ENCODE data around the gene NCLN. TPM values are rescaled to one million over a fixed set of nuclear protein-coding genes. Genes with fewer than 3 reads are reported as not detected.

NCLN gene
- total and polyA plus RNA-seq, 9 of the 15 experiments (the other 6 are each of a cell fraction or from before 2014, with no cell fraction given), result 3.8 to 126 (median 39.6) TPM

DNA sequence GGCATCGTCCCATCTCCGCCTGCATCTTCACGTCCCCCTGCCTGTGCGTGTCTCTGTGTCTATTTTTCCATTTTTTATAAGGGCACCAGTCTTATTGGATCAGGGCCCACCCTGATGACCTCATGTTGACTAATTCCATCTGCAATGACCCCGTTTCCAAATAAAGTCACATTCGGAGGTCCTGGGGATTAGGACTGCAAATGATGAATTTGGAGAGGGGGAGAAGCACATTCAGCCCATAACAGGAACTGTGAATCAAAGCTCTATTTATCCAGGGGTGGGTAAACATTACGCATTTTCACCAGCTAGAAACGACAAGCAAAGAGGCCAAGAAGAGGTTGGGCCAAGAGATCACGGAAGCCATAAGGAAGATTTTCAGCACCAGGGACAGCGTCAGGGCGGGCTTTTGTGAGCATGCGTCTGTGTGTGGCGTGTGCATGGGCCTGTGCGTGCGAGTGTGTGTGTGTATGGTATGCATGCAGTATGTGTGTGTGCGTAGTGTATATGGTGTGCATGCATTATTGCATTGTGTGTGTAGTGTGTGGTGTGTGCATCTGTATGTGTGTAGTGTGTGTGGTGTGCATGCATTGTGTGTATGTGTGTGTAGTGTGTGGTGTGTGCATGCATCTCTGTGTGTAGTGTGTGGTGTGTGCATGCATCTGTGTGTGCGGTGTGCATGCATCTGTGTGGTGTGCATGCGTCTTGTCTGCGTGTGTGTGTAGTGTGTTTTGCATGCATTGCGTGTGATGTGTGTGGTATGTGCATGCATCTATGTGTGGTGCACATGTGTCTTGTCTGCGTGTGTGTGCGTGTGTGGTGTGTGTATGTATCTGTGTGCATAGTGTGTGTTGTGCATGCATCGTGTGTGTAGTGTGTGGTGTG lies 58.3 kb downstream of the NCLN start (continued):
- TF ChIP-seq, protein P1, sequence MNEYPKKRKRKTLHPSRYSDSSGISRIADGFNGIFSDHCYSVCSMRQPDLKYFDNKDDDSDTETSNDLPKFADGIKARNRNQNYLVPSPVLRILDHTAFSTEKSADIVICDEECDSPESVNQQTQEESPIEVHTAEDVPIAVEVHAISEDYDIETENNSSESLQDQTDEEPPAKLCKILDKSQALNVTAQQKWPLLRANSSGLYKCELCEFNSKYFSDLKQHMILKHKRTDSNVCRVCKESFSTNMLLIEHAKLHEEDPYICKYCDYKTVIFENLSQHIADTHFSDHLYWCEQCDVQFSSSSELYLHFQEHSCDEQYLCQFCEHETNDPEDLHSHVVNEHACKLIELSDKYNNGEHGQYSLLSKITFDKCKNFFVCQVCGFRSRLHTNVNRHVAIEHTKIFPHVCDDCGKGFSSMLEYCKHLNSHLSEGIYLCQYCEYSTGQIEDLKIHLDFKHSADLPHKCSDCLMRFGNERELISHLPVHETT (CRISPR knock-in tag; conservative IDR thresholded peaks at IDR 0.05 in 1 of 2, IDR thresholded peaks at IDR 0.05 in 1 of 2), result no peak
- TF ChIP-seq, protein P2, sequence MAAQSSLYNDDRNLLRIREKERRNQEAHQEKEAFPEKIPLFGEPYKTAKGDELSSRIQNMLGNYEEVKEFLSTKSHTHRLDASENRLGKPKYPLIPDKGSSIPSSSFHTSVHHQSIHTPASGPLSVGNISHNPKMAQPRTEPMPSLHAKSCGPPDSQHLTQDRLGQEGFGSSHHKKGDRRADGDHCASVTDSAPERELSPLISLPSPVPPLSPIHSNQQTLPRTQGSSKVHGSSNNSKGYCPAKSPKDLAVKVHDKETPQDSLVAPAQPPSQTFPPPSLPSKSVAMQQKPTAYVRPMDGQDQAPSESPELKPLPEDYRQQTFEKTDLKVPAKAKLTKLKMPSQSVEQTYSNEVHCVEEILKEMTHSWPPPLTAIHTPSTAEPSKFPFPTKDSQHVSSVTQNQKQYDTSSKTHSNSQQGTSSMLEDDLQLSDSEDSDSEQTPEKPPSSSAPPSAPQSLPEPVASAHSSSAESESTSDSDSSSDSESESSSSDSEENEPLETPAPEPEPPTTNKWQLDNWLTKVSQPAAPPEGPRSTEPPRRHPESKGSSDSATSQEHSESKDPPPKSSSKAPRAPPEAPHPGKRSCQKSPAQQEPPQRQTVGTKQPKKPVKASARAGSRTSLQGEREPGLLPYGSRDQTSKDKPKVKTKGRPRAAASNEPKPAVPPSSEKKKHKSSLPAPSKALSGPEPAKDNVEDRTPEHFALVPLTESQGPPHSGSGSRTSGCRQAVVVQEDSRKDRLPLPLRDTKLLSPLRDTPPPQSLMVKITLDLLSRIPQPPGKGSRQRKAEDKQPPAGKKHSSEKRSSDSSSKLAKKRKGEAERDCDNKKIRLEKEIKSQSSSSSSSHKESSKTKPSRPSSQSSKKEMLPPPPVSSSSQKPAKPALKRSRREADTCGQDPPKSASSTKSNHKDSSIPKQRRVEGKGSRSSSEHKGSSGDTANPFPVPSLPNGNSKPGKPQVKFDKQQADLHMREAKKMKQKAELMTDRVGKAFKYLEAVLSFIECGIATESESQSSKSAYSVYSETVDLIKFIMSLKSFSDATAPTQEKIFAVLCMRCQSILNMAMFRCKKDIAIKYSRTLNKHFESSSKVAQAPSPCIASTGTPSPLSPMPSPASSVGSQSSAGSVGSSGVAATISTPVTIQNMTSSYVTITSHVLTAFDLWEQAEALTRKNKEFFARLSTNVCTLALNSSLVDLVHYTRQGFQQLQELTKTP (IDR thresholded peaks at IDR 0.05; ENCODE audit: low read depth in 1 of 2, partially characterized antibody in 2 of 2), result peak in 1 of 2 experiments; percentile 96
- TF ChIP-seq, protein P3, sequence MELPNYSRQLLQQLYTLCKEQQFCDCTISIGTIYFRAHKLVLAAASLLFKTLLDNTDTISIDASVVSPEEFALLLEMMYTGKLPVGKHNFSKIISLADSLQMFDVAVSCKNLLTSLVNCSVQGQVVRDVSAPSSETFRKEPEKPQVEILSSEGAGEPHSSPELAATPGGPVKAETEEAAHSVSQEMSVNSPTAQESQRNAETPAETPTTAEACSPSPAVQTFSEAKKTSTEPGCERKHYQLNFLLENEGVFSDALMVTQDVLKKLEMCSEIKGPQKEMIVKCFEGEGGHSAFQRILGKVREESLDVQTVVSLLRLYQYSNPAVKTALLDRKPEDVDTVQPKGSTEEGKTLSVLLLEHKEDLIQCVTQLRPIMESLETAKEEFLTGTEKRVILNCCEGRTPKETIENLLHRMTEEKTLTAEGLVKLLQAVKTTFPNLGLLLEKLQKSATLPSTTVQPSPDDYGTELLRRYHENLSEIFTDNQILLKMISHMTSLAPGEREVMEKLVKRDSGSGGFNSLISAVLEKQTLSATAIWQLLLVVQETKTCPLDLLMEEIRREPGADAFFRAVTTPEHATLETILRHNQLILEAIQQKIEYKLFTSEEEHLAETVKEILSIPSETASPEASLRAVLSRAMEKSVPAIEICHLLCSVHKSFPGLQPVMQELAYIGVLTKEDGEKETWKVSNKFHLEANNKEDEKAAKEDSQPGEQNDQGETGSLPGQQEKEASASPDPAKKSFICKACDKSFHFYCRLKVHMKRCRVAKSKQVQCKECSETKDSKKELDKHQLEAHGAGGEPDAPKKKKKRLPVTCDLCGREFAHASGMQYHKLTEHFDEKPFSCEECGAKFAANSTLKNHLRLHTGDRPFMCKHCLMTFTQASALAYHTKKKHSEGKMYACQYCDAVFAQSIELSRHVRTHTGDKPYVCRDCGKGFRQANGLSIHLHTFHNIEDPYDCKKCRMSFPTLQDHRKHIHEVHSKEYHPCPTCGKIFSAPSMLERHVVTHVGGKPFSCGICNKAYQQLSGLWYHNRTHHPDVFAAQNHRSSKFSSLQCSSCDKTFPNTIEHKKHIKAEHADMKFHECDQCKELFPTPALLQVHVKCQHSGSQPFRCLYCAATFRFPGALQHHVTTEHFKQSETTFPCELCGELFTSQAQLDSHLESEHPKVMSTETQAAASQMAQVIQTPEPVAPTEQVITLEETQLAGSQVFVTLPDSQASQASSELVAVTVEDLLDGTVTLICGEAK (IDR thresholded peaks at IDR 0.05), result peak; percentile 43; the same call in 1 of the 2 replicates
- TF ChIP-seq, protein P3 (CRISPR knock-in tag; IDR thresholded peaks at IDR 0.05), result peak; percentile 54; the same call in 1 of the 2 replicates
- TF ChIP-seq EHMT2 (IDR thresholded peaks at IDR 0.05), result peak; percentile 99
- TF ChIP-seq, protein P4, sequence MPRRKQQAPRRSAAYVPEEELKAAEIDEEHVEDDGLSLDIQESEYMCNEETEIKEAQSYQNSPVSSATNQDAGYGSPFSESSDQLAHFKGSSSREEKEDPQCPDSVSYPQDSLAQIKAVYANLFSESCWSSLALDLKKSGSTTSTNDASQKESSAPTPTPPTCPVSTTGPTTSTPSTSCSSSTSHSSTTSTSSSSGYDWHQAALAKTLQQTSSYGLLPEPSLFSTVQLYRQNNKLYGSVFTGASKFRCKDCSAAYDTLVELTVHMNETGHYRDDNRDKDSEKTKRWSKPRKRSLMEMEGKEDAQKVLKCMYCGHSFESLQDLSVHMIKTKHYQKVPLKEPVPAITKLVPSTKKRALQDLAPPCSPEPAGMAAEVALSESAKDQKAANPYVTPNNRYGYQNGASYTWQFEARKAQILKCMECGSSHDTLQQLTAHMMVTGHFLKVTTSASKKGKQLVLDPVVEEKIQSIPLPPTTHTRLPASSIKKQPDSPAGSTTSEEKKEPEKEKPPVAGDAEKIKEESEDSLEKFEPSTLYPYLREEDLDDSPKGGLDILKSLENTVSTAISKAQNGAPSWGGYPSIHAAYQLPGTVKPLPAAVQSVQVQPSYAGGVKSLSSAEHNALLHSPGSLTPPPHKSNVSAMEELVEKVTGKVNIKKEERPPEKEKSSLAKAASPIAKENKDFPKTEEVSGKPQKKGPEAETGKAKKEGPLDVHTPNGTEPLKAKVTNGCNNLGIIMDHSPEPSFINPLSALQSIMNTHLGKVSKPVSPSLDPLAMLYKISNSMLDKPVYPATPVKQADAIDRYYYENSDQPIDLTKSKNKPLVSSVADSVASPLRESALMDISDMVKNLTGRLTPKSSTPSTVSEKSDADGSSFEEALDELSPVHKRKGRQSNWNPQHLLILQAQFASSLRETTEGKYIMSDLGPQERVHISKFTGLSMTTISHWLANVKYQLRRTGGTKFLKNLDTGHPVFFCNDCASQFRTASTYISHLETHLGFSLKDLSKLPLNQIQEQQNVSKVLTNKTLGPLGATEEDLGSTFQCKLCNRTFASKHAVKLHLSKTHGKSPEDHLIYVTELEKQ (CRISPR knock-in tag; IDR thresholded peaks at IDR 0.05), result no peak
